HepG2 (cell line): ENCODE data around the gene RNPEPL1. TPM values are rescaled to one million over a fixed set of nuclear protein-coding genes. Genes with fewer than 3 reads are reported as not detected.

Source experiments
- ATAC-seq: fragments of 200-7000 bp; cut with Tn5 transposase; 3 replicates; pipeline ENCODE4 v1.9.1; 2020; ENCODE audit warnings: mild to moderate bottlenecking, moderate library complexity
- BruUV-seq: library from RNA; stranded (reverse); fragments of 400-500 nt; replicated peaks from 2 replicates; lab custom pipeline; 2021; lab: Mats Ljungman, UMichigan
- CTCF ChIA-PET: fragments of 300-600 bp; formaldehyde crosslinking; extraction: SDS; loops from one replicate; lab custom pipeline; 2021; ENCODE audit warnings: low total read pairs, inconsistent platforms, low intra/inter-chr PET ratio; lab: Yijun Ruan, JAX
- POLR2A ChIA-PET: fragments of 350-600 bp; sonication (Branson Sonifier 250); formaldehyde crosslinking; loops from one replicate; lab custom pipeline; 2020; ENCODE audit warnings: antibody characterized with exemption, inconsistent platforms; lab: Yijun Ruan, JAX
- DNase-seq: peaks from one replicate; pipeline ENCODE4 v3.0.0-alpha.2; 2015; ENCODE audit warnings: low spot score
- FAIRE-seq: peaks from 3 replicates; lab custom pipeline; 2011; peaks lifted over from hg19 to GRCh38; lab: Jason Lieb, UNC
- H2AFZ ChIP-seq: one replicate; pipeline ENCODE4 v1.6.1; 2011; ENCODE audit warnings: low read length, inconsistent platforms
- H3K27ac ChIP-seq: fragments of 300-600 bp; 3 replicates; pipeline ENCODE4 v1.8.0; 2011; ENCODE audit warnings: mixed run types, mild to moderate bottlenecking, mixed read lengths, low read length, inconsistent platforms; ENCODE audit not compliant: insufficient read depth; ENCODE audit errors: extremely low read length
- H3K27me3 ChIP-seq, 2 experiments: fragments of 200-600 bp in 1 of 2; 2 replicates in 1 of 2; 3 replicates in 1 of 2; pipeline versions ENCODE4 v1.6.0 to v1.8.0; 2011; ENCODE audit warnings: low read length in 2 of 2, mild to moderate bottlenecking in 2 of 2, moderate library complexity in 2 of 2, inconsistent platforms in 1 of 2; ENCODE audit not compliant: insufficient read depth in 2 of 2, control insufficient read depth in 1 of 2
- H3K36me3 ChIP-seq, 2 experiments: fragments of 200-600 bp in 1 of 2; replicated peaks in 1 of 2; 2 replicates in 1 of 2; 3 replicates in 1 of 2; pipeline versions ENCODE4 v1.5.1 to v1.8.0; 2011; ENCODE audit warnings: low read length in 2 of 2, inconsistent platforms in 1 of 2; ENCODE audit not compliant: insufficient read depth in 2 of 2, control insufficient read depth in 1 of 2
- H3K4me1 ChIP-seq: 2 replicates; pipeline ENCODE4 v1.5.1; 2012; ENCODE audit warnings: low read length, inconsistent platforms; ENCODE audit not compliant: insufficient read depth
- H3K4me2 ChIP-seq: 2 replicates; pipeline ENCODE4 v1.6.0; 2011; ENCODE audit warnings: low read depth, low read length, inconsistent platforms
- H3K4me3 ChIP-seq, 3 experiments: fragments of 200-600 bp in 1 of 3; sonication (generic), shearing (Covaris generic) in 1 of 3; replicated peaks in 1 of 3; 2 replicates each; pipeline ENCODE4 v1.5.1; 2011 to 2016; ENCODE audit warnings: low read length in 3 of 3, inconsistent platforms in 2 of 3, low read depth in 2 of 3, mild to moderate bottlenecking in 2 of 3, control low read depth in 1 of 3, mixed read lengths in 1 of 3; ENCODE audit not compliant: insufficient read depth in 1 of 3
- H3K79me2 ChIP-seq: one replicate; pipeline ENCODE4 v1.6.1; 2011; ENCODE audit warnings: low read length, inconsistent platforms; ENCODE audit not compliant: insufficient read depth
- H3K9ac ChIP-seq: 2 replicates; pipeline ENCODE4 v1.6.0; 2011; ENCODE audit warnings: mild to moderate bottlenecking, low read depth, low read length, inconsistent platforms; ENCODE audit not compliant: insufficient read depth
- H3K9me3 ChIP-seq: 2 replicates; pipeline ENCODE4 v1.5.1; 2012; ENCODE audit warnings: mild to moderate bottlenecking, low read length
- H4K20me1 ChIP-seq: 2 replicates; pipeline ENCODE4 v1.6.0; 2011; ENCODE audit warnings: inconsistent platforms, mild to moderate bottlenecking, low read length, moderate library complexity; ENCODE audit not compliant: insufficient read depth
- AGO2 ChIP-seq: fragments of 200-400 bp; formaldehyde crosslinking; optimal IDR thresholded peaks from 2 replicates; pipeline ENCODE3; 2017; ENCODE audit warnings: mild to moderate bottlenecking, low read depth, low read length, moderate library complexity
- FOSL1 ChIP-seq: sonication (generic); formaldehyde crosslinking; IDR thresholded peaks from 2 replicates; pipeline ENCODE4 v1.9.0; 2021; ENCODE audit warnings: missing genetic modification reagents, borderline replicate concordance
- NR3C1 ChIP-seq: sonication (generic); formaldehyde crosslinking; IDR thresholded peaks from 2 replicates; pipeline ENCODE4 v1.4.0; 2020; ENCODE audit warnings: missing genetic modification reagents
- POLR2A ChIP-seq, 2 experiments: IDR thresholded peaks; 2 replicates each; pipeline ENCODE4 v1.6.1; 2011; ENCODE audit warnings: low read depth in 2 of 2, low read length in 2 of 2, mild to moderate bottlenecking in 1 of 2, moderate library complexity in 1 of 2; ENCODE audit not compliant: insufficient read depth in 1 of 2
- RFX1 ChIP-seq: fragments of 450-650 bp; IDR thresholded peaks from 2 replicates; pipeline ENCODE4 v1.6.1; 2017
- ZC3H4 ChIP-seq: sonication (generic); formaldehyde crosslinking; IDR thresholded peaks from 2 replicates; pipeline ENCODE4 v1.4.0; 2020; ENCODE audit warnings: missing genetic modification reagents, borderline replicate concordance
- ZNF317 ChIP-seq: sonication (generic); formaldehyde crosslinking; IDR thresholded peaks from 2 replicates; pipeline ENCODE4 v1.5.0; 2020; ENCODE audit warnings: mild to moderate bottlenecking, missing genetic modification reagents
- ZNF672 ChIP-seq: sonication (generic); formaldehyde crosslinking; IDR thresholded peaks from 2 replicates; pipeline ENCODE4 v1.8.1; 2022; ENCODE audit warnings: missing genetic modification reagents
- WGBS: methylation state at CpG from one replicate; pipeline ENCODE4 v1.1.6; 2017; ENCODE audit warnings: low lambda C conversion rate; 5-methylcytosine and 5-hydroxymethylcytosine counted together
- in situ Hi-C: cut with HindIII; loops from 2 replicates; pipeline ENCODE4 v1.10.0; 2017; ENCODE audit warnings: low pct_unique_long_range_greater_than_20kb; ENCODE audit not compliant: extremely low pct_ligation_motif_present
- intact Hi-C: fragments of 100-400 bp; cut with micrococcal nuclease; formaldehyde crosslinking; loops from one replicate; pipeline ENCODE4 v1.10.0; 2022; ENCODE audit not compliant: unreplicated experiment
- polyA plus RNA-seq, 8 experiments: library from polyadenylated mRNA; depleted of rRNA in 3 of 8; stranded (reverse) in 7 of 8; unstranded in 1 of 8; fragments of >200 nt; fragmentation: Illumina TruSeq in 4 of 8; extraction: Trizol in 4 of 8; gene quantifications; 2 replicates each; pipeline versions ENCODE4 v1.2.1 to v1.2.3, GENCODE V29; 2011 to 2016; ENCODE audit warnings: low read depth in 4 of 8, missing spikeins in 1 of 8, mixed read lengths in 1 of 8; ENCODE audit not compliant: insufficient read depth in 1 of 8
- total RNA-seq, 5 experiments: library from RNA; depleted of rRNA; stranded (reverse); fragments of >200 nt; fragmentation: Illumina TruSeq; extraction: Trizol; gene quantifications; 2 replicates each; pipeline ENCODE4 v1.2.3, GENCODE V29; 2016; ENCODE audit warnings: low read depth in 1 of 5
- TF ChIP-seq, protein P1 (sequence below): sonication (generic); formaldehyde crosslinking; IDR thresholded peaks from 2 replicates; pipeline ENCODE4 v1.5.0; 2020; ENCODE audit warnings: missing genetic modification reagents
- TF ChIP-seq, protein P2 (sequence below): fragments of 450-650 bp; IDR thresholded peaks from 2 replicates; pipeline ENCODE4 v1.6.1; 2016

RNPEPL1 gene
- total and polyA plus RNA-seq, 2 of the 13 experiments (the other 11 are each of a cell fraction or from before 2014, with no cell fraction given): 13.0 to 18.0 TPM

DNA sequence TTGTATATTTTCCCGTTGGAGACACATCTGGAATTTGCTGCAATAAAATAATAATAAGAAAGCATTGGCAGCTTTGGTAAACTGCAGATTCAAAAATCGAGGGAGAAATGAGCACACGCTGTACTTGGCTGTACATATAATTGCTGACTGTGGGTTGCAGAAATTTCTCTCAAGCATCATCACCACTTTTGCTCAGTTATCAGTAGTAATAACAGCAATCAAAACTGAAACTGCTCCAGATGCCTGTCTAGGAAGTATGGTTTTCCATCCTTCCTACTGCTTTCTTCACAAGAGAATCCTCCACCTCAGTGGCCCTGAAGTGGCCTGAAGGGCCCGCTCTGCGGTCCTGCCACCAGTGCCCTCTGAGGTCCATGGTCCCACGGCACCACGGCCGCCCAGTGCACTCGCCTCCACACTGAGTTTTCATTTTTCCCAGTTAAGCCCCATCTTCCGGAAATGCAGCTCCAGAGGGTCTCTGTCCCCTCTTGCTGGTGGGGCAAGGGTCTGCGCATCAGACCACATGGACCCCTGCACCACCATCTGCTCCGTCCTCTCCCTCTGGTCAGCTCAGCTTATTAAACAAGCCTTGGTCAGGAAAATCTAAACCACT is 4.2 kb upstream of the RNPEPL1 start:
- in situ Hi-C loops: loop anchor here (25.0 kb wide), 1 partner anchor 648 kb away; no protein-coding TSS in a partner anchor

More for the DNA sequence above, 4.2 kb upstream of the RNPEPL1 start:
- 94% methylated on average over 12 of the region's 12 CpGs for WGBS
- Histone ChIP-seq H3K27me3 (no peaks in the 10 kb centered on the region; a peak in 1 of 5 replicates), H3K9me3 (no peaks in the 10 kb centered on the region), H2AFZ (no peak overlapping the region), H3K79me2 (peaks cover 24% of the 10 kb centered on the region), H3K4me3 (no peak overlapping the region), H4K20me1 (no peaks in the 10 kb centered on the region), H3K36me3 (peaks cover 0 to 7% of the 10 kb centered on the region in 2 experiments; a peak in 3 of 5 replicates), H3K4me2 (no peak overlapping the region), H3K4me1 (peaks cover 47% of the 10 kb centered on the region), H3K27ac (no peak overlapping the region), H3K9ac (no peak overlapping the region)
- FAIRE-seq: no peak
- no peak for ATAC-seq
- BruUV-seq: no TSS peak
- no peak for TF ChIP-seq ZC3H4 (CRISPR knock-in tag)
- TF ChIP-seq POLR2A (IDR thresholded peaks at IDR 0.05; ENCODE audit: insufficient read depth in 1 of 2, low read depth in 2 of 2, low read length in 2 of 2): 0 out of 4 replicates have a peak, but pooled peaks of 1 of the 2 experiments have one; percentile 17
- TF ChIP-seq ZNF672 (CRISPR knock-in tag): no peak
- TF ChIP-seq FOSL1 (CRISPR knock-in tag): no peak
- TF ChIP-seq, protein P1, sequence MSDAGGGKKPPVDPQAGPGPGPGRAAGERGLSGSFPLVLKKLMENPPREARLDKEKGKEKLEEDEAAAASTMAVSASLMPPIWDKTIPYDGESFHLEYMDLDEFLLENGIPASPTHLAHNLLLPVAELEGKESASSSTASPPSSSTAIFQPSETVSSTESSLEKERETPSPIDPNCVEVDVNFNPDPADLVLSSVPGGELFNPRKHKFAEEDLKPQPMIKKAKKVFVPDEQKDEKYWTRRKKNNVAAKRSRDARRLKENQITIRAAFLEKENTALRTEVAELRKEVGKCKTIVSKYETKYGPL (CRISPR knock-in tag): no peak
- no peak for TF ChIP-seq RFX1
- peak; percentile 71 for TF ChIP-seq AGO2
- no peak for TF ChIP-seq ZNF317
- TF ChIP-seq, protein P2, sequence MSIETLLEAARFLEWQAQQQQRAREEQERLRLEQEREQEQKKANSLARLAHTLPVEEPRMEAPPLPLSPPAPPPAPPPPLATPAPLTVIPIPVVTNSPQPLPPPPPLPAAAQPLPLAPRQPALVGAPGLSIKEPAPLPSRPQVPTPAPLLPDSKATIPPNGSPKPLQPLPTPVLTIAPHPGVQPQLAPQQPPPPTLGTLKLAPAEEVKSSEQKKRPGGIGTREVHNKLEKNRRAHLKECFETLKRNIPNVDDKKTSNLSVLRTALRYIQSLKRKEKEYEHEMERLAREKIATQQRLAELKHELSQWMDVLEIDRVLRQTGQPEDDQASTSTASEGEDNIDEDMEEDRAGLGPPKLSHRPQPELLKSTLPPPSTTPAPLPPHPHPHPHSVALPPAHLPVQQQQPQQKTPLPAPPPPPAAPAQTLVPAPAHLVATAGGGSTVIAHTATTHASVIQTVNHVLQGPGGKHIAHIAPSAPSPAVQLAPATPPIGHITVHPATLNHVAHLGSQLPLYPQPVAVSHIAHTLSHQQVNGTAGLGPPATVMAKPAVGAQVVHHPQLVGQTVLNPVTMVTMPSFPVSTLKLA: 0 out of 2 replicates have a peak, but pooled peaks have one; percentile 4
- no peak for TF ChIP-seq NR3C1 (CRISPR knock-in tag)
- intact Hi-C loops: loop anchor here (5.0 kb wide), 1 partner anchor 268 kb away; no protein-coding TSS in a partner anchor
- POLR2A ChIA-PET: interaction anchor here (0.9 to 7.2 kb wide), 7 partner anchors 16 to 310 kb away, joined by 3 to 149 read pairs (median 7); partner anchors contain the start of gene CAPN10
- no peak for DNase-seq
- CTCF ChIA-PET: no interaction called here
